Measurements from ENCODE around the gene ATP2B3.

GRCh38 chrX:153511784-153512500, 5.5 kb upstream of the ATP2B3 start:
- TF ChIP-seq CTCF (IDR thresholded peaks at IDR 0.05) (no peak), POLR2A (IDR thresholded peaks at IDR 0.05) (no peak), POLR2AphosphoS5 (IDR thresholded peaks at IDR 0.05; ENCODE audit: insufficient read depth in 1 of 2, low read depth in 1 of 2) (no peak)
